ENCODE results near the gene UXS1. TPM values are rescaled to one million over a fixed set of nuclear protein-coding genes. Genes with fewer than 3 reads are reported as not detected.

Gene UXS1
- total RNA-seq, 3 donors from 2014 or later, result 17.9 to 38.1 (median 30.5) TPM

GRCh38 chr2:106119074-106119473 lies 75.0 kb downstream of the UXS1 start:
- DNase-seq (ENCODE audit: low spot score in 2 of 2), result no peak
- H3K27ac ChIP-seq, result no peak overlapping the region
- H3K36me3 ChIP-seq, result no peaks in the 10 kb centered on the region
- intact Hi-C loops (cut with DNase I; ENCODE audit: low total_unique reads), result no loop called here
- no peak overlapping the region for H3K4me3 ChIP-seq
- TF ChIP-seq, protein P1, sequence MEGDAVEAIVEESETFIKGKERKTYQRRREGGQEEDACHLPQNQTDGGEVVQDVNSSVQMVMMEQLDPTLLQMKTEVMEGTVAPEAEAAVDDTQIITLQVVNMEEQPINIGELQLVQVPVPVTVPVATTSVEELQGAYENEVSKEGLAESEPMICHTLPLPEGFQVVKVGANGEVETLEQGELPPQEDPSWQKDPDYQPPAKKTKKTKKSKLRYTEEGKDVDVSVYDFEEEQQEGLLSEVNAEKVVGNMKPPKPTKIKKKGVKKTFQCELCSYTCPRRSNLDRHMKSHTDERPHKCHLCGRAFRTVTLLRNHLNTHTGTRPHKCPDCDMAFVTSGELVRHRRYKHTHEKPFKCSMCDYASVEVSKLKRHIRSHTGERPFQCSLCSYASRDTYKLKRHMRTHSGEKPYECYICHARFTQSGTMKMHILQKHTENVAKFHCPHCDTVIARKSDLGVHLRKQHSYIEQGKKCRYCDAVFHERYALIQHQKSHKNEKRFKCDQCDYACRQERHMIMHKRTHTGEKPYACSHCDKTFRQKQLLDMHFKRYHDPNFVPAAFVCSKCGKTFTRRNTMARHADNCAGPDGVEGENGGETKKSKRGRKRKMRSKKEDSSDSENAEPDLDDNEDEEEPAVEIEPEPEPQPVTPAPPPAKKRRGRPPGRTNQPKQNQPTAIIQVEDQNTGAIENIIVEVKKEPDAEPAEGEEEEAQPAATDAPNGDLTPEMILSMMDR (IDR thresholded peaks at IDR 0.05), result no peak
- TF ChIP-seq POLR2A (IDR thresholded peaks at IDR 0.05) (no peak), POLR2AphosphoS5 (IDR thresholded peaks at IDR 0.05) (no peak)
- no peaks in the 10 kb centered on the region for H3K4me1 ChIP-seq
- no peaks in the 10 kb centered on the region for H3K27me3 ChIP-seq
- no peaks in the 10 kb centered on the region for H3K9me3 ChIP-seq

- H3K36me3 ChIP-seq, result no peaks in the 10 kb centered on the region
- no peak for DNase-seq (ENCODE audit: low spot score in 2 of 2)
- H3K4me1 ChIP-seq, result no peaks in the 10 kb centered on the region
- intact Hi-C loops (cut with DNase I; ENCODE audit: low total_unique reads), result no loop called here
- H3K4me3 ChIP-seq, result no peak overlapping the region
- no peaks in the 10 kb centered on the region for H3K27me3 ChIP-seq
- TF ChIP-seq POLR2AphosphoS5 (IDR thresholded peaks at IDR 0.05) (no peak), POLR2A (IDR thresholded peaks at IDR 0.05) (no peak)
- TF ChIP-seq, protein P1 (IDR thresholded peaks at IDR 0.05), result no peak
- H3K9me3 ChIP-seq, result no peaks in the 10 kb centered on the region
- no peak overlapping the region for H3K27ac ChIP-seq
Measured at GRCh38 chr2:106117882-106118684, 76.0 kb downstream of the UXS1 start.

DNA sequence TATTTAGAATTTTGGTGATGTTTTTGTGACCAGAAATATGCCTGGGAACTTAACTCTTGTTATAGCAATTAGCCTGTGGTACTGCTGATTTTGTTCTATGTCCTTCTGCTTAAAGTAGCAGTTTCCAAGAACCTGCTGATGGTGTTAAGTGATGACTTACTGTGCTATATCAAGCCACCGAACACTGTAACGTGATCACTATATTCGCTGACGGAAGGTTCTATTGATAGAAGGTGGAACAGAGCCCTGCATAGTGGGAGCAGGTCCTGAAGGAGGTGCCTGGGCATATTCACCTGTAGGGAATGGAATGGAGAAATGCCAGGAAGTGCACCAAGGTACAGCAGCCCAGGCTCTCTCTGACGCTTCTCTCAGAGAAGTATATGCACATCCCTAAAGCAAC lies 76.8 kb downstream of the UXS1 start:
- intact Hi-C loops (cut with DNase I; ENCODE audit: low total_unique reads), result no loop called here
- DNase-seq (ENCODE audit: low spot score in 2 of 2), result no peak
- Histone ChIP-seq H3K27me3 (no peaks in the 10 kb centered on the region), H3K27ac (no peak overlapping the region), H3K36me3 (no peaks in the 10 kb centered on the region), H3K4me3 (no peak overlapping the region), H3K9me3 (no peaks in the 10 kb centered on the region), H3K4me1 (no peaks in the 10 kb centered on the region)
- TF ChIP-seq, protein P1 (IDR thresholded peaks at IDR 0.05), result no peak
- TF ChIP-seq POLR2A (IDR thresholded peaks at IDR 0.05) (no peak), POLR2AphosphoS5 (IDR thresholded peaks at IDR 0.05) (no peak)

DNA sequence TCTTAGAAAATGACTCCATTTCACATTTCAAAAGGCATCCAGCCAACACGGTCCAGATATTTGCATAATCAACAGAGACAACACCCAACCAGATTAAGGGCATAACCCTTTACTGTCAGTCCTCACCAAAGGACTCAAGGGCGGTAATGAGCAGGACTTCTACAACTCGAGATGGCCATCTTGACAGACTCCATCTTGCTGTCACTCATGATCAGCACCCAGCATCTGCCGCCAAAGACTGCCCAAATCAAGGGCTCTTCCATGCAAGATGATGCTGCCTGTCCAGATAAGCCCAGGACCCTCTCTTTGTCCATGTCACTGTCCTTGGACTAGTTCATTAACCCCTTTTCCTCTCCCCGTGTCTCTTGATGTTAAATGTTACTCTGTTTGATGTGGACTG lies 77.9 kb downstream of the UXS1 start:
- Histone ChIP-seq H3K9me3 (no peaks in the 10 kb centered on the region), H3K4me3 (no peak overlapping the region), H3K36me3 (no peaks in the 10 kb centered on the region), H3K27ac (no peak overlapping the region), H3K27me3 (no peaks in the 10 kb centered on the region), H3K4me1 (no peaks in the 10 kb centered on the region)
- TF ChIP-seq, protein P1 (IDR thresholded peaks at IDR 0.05), result no peak
- TF ChIP-seq POLR2A (IDR thresholded peaks at IDR 0.05) (no peak), POLR2AphosphoS5 (IDR thresholded peaks at IDR 0.05) (no peak)
- no peak for DNase-seq (ENCODE audit: low spot score in 2 of 2)
- intact Hi-C loops (cut with DNase I; ENCODE audit: low total_unique reads), result no loop called here

DNA sequence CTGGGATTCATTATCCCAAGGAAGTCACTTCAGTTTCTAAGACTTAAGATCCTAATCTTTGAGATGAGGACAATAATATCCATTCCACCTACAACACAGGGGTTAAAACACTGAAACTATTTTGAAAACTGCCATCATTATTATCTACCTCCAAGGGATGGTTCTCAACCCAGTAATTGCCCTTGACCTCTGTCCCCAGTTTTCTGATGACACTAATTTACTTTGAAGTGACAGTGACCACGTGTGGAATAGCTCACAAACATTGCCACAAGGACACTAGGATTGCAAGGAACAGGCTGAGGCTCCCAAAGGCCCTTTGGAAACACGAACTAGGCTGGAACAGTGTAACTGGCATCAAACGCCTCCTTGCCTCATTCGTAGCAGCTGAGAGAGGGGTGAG lies 78.4 kb downstream of the UXS1 start:
- TF ChIP-seq POLR2A (IDR thresholded peaks at IDR 0.05), result no peak
- TF ChIP-seq, protein P1 (IDR thresholded peaks at IDR 0.05), result no peak
- TF ChIP-seq POLR2AphosphoS5 (IDR thresholded peaks at IDR 0.05), result no peak
- no peak overlapping the region for H3K27ac ChIP-seq
- no peaks in the 10 kb centered on the region for H3K4me1 ChIP-seq
- no peaks in the 10 kb centered on the region for H3K36me3 ChIP-seq
- intact Hi-C loops (cut with DNase I; ENCODE audit: low total_unique reads), result no loop called here
- DNase-seq (ENCODE audit: low spot score in 2 of 2), result no peak
- no peak overlapping the region for H3K4me3 ChIP-seq
- no peaks in the 10 kb centered on the region for H3K9me3 ChIP-seq
- H3K27me3 ChIP-seq, result no peaks in the 10 kb centered on the region
